Aortic smooth muscle cell (primary cell): ENCODE measurements around the gene ATP6V1F. TPM values are rescaled to one million over a fixed set of nuclear protein-coding genes. Genes with fewer than 3 reads are reported as not detected.

Experiments
- total RNA-seq: library from RNA; depleted of rRNA; stranded (reverse); fragments of >200 nt; gene quantifications from 2 replicates; pipeline ENCODE4 v1.2.3, GENCODE V29; 2014

Gene ATP6V1F
- total RNA-seq = 83.3 and 92.7 TPM in 2 replicates

GRCh38 chr7:128862571-128863432, at the start of gene ATP6V1F:
TSS of gene ATP6V1F (plus strand) at chr7:128862856. CDS start at chr7:128862905, 49 bp downstream.

GRCh38 chr7:128830231-128831177, 32.2 kb upstream of the ATP6V1F start, which contains the start of gene FLNC:
TSS of gene FLNC (plus strand) at chr7:128830406. CDS start at chr7:128830638, 232 bp downstream.

GRCh38 chr7:128910569-128910945, 47.9 kb downstream of the ATP6V1F start, which contains the start of gene KCP:
TSS of gene KCP (minus strand) at chr7:128910709. CDS start at chr7:128910676, 33 bp downstream.

Other genes with a start within 250 kb of the ATP6V1F start
- gene GARIN1A, start 190.6 kb upstream of the ATP6V1F start, total RNA-seq = 0.92 and 1.6 TPM in 2 replicates
- gene CALU, start 123.5 kb upstream of the ATP6V1F start, total RNA-seq = 1,477 and 1,624 TPM in 2 replicates
- not detected in 2 replicates for gene OPN1SW, start 87.1 kb upstream of the ATP6V1F start, total RNA-seq
- 5.8 and 7.6 TPM in 2 replicates for gene CCDC136, start 70.9 kb upstream of the ATP6V1F start, total RNA-seq
- gene FLNC, start 32.5 kb upstream of the ATP6V1F start, total RNA-seq = 104 and 110 TPM in 2 replicates
- under 0.01 TPM in 1 of 2 replicates, not detected in the other for gene KCP, start 47.9 kb downstream of the ATP6V1F start, total RNA-seq
- under 0.01 TPM in 1 of 2 replicates, not detected in the other for gene IRF5, start 75.1 kb downstream of the ATP6V1F start, total RNA-seq
- 48.0 and 54.2 TPM in 2 replicates for gene TNPO3, start 192.3 kb downstream of the ATP6V1F start, total RNA-seq